ENCODE measurements around the gene BSPRY. TPM values are rescaled to one million over a fixed set of nuclear protein-coding genes. Genes with fewer than 3 reads are reported as not detected.
A peak's percentile ranks its signal among the peaks of the same experiment; 100 is the strongest.

BSPRY gene
- total and polyA plus RNA-seq, 2 of the 13 experiments (the other 11 are each of a cell fraction or from before 2014, with no cell fraction given) = 0.09 to 0.26 TPM

GRCh38 chr9:113410207-113410864 is 61.0 kb downstream of the BSPRY start, which contains the start of the genes C9orf43 and POLE3 (continued):
- peak; percentile 63; the same call in 1 of the 2 replicates for TF ChIP-seq RCOR2 (CRISPR knock-in tag; IDR thresholded peaks at IDR 0.05)
- peak; percentile 64; the same call in 1 of the 2 replicates for TF ChIP-seq HIC2 (CRISPR knock-in tag; IDR thresholded peaks at IDR 0.05; ENCODE audit: low read depth)
- TF ChIP-seq ZNF407 (CRISPR knock-in tag; IDR thresholded peaks at IDR 0.05; ENCODE audit: not compliant biosample characterization) = peak; percentile 48
- no peak for TF ChIP-seq SETDB1 (CRISPR knock-in tag; IDR thresholded peaks at IDR 0.05; ENCODE audit: borderline replicate concordance)
- TF ChIP-seq ZBED4 (CRISPR knock-in tag; IDR thresholded peaks at IDR 0.05; ENCODE audit: borderline replicate concordance) = peak; percentile 81; the same call in 1 of the 2 replicates
- TF ChIP-seq ZNF331 (CRISPR knock-in tag; IDR thresholded peaks at IDR 0.05) = peak; percentile 62
- no peak for TF ChIP-seq CC2D1A (CRISPR knock-in tag; IDR thresholded peaks at IDR 0.05)
- TF ChIP-seq ZNF460 (CRISPR knock-in tag; IDR thresholded peaks at IDR 0.05; ENCODE audit: borderline replicate concordance) = no peak
- no peak for TF ChIP-seq ZNF10 (CRISPR knock-in tag; IDR thresholded peaks at IDR 0.05; ENCODE audit: borderline replicate concordance, low read depth)
- peak; percentile 45 for TF ChIP-seq GABPA (IDR thresholded peaks at IDR 0.05; ENCODE audit: low read depth, low read length)
- peak; percentile 79 for TF ChIP-seq GABPA (CRISPR knock-in tag; IDR thresholded peaks at IDR 0.05; ENCODE audit: low read depth)
- TF ChIP-seq ELF3 (CRISPR knock-in tag; IDR thresholded peaks at IDR 0.05) = peak; percentile 57
- peak; percentile 36; the same call in 1 of the 2 replicates for TF ChIP-seq ZNF362 (CRISPR knock-in tag; IDR thresholded peaks at IDR 0.05; ENCODE audit: borderline replicate concordance)
